Spinal cord (tissue), 10 donors: Measurements from ENCODE around the gene NF2. TPM values are rescaled to one million over a fixed set of nuclear protein-coding genes. Genes with fewer than 3 reads are reported as not detected.

Experiments
- DNase-seq, 6 donors: peaks; one replicate each; pipeline versions ENCODE4 v3.0.0 to v3.0.0-alpha.2; 2013 to 2015; ENCODE audit warnings: low spot score in 6 of 6, low read depth in 4 of 6
- H3K27ac ChIP-seq: one replicate; pipeline ENCODE4 v1.5.1; 2013; ENCODE audit warnings: low read depth, low read length, control low read depth
- H3K27me3 ChIP-seq: one replicate; pipeline ENCODE4 v1.6.1; 2013; ENCODE audit warnings: low read length; ENCODE audit not compliant: control insufficient read depth, insufficient read depth
- H3K36me3 ChIP-seq: one replicate; pipeline ENCODE4 v1.6.1; 2013; ENCODE audit warnings: low read length; ENCODE audit not compliant: control insufficient read depth, insufficient read depth
- H3K4me1 ChIP-seq: one replicate; pipeline ENCODE4 v1.6.1; 2013; ENCODE audit warnings: low read length; ENCODE audit not compliant: control insufficient read depth, insufficient read depth
- H3K4me3 ChIP-seq: one replicate; pipeline ENCODE4 v1.5.1; 2013; ENCODE audit warnings: low read depth, low read length, control low read depth
- H3K9me3 ChIP-seq: one replicate; pipeline ENCODE4 v1.6.1; 2013; ENCODE audit warnings: low read length; ENCODE audit not compliant: control insufficient read depth, insufficient read depth
- WGBS: methylation state at CpG from one replicate; pipeline ENCODE4 v1.1.5; 2013; ENCODE audit warnings: missing lambda C conversion rate; ENCODE audit not compliant: insufficient coverage; 5-methylcytosine and 5-hydroxymethylcytosine counted together
- polyA plus RNA-seq, 2 donors: library from polyadenylated mRNA; unstranded; fragments of 120-200 nt; gene quantifications; one replicate each; pipeline ENCODE4 v1.2.1, GENCODE V29; 2013; ENCODE audit not compliant: insufficient read length in 2 of 2
- total RNA-seq, 2 donors: library from RNA; depleted of rRNA in 1 of 2; stranded (reverse); fragments of 120-200 nt in 1 of 2; fragments of >200 nt in 1 of 2; gene quantifications; one replicate each; pipeline versions ENCODE4 v1.2.3 to v1.2.4, GENCODE V29; 2013 to 2014
- donor health status: healthy.

Gene NF2
- total and polyA plus RNA-seq, 4 donors, result 35.4 to 48.7 (median 39.6) TPM

GRCh38 chr22:29722587-29722986, 119.2 kb downstream of the NF2 start:
- Histone ChIP-seq H3K36me3 (peaks cover 11% of the 10 kb centered on the region), H3K4me3 (no peak overlapping the region), H3K27me3 (peaks cover 11% of the 10 kb centered on the region), H3K9me3 (no peaks in the 10 kb centered on the region), H3K27ac (no peak overlapping the region), H3K4me1 (peaks cover 62% of the 10 kb centered on the region)
- WGBS, result 50% methylated on average over 14 of the region's 16 CpGs
- no peak for DNase-seq

- no peak for DNase-seq
- Histone ChIP-seq H3K27me3 (peaks cover 11% of the 10 kb centered on the region), H3K9me3 (no peaks in the 10 kb centered on the region), H3K4me1 (peaks cover 62% of the 10 kb centered on the region), H3K4me3 (no peak overlapping the region), H3K27ac (no peak overlapping the region), H3K36me3 (peaks cover 13% of the 10 kb centered on the region)
- 97% methylated on average over 10 of the region's 10 CpGs for WGBS
These were observed 120.3 kb downstream of the NF2 start for GRCh38 chr22:29723766-29724165.

- Histone ChIP-seq H3K27me3 (peaks cover 2% of the 10 kb centered on the region), H3K4me3 (no peak overlapping the region), H3K9me3 (no peaks in the 10 kb centered on the region), H3K36me3 (peaks cover 23% of the 10 kb centered on the region), H3K27ac (no peak overlapping the region), H3K4me1 (peaks cover 53% of the 10 kb centered on the region)
- DNase-seq, result no peak
- 68% methylated on average over 3 of the region's 8 CpGs for WGBS
These were observed 121.4 kb downstream of the NF2 start for GRCh38 chr22:29724843-29725242.

GRCh38 chr22:29726106-29726505, 122.7 kb downstream of the NF2 start:
- no peak for DNase-seq
- Histone ChIP-seq H3K27ac (no peak overlapping the region), H3K27me3 (peaks cover 2% of the 10 kb centered on the region), H3K4me3 (no peak overlapping the region), H3K36me3 (peaks cover 36% of the 10 kb centered on the region), H3K4me1 (peaks cover 51% of the 10 kb centered on the region), H3K9me3 (no peaks in the 10 kb centered on the region)
- WGBS, result 74% methylated on average over 7 of the region's 7 CpGs

GRCh38 chr22:29726512-29727130, 123.2 kb downstream of the NF2 start:
- H3K27me3 ChIP-seq, result no peaks in the 10 kb centered on the region
- no peak overlapping the region for H3K27ac ChIP-seq
- 40% methylated on average over 10 of the region's 15 CpGs for WGBS

GRCh38 chr22:29727131-29727523, 123.7 kb downstream of the NF2 start:
- H3K27me3 ChIP-seq, result no peaks in the 10 kb centered on the region
- DNase-seq, result peak in 2 of 6 donors; percentile 57 to 69
- WGBS, result 6% methylated on average over 15 of the region's 17 CpGs
- no peak overlapping the region for H3K27ac ChIP-seq
- peaks cover 41% of the 10 kb centered on the region for H3K4me1 ChIP-seq
- peaks cover 41% of the 10 kb centered on the region for H3K36me3 ChIP-seq
- H3K4me3 ChIP-seq, result no peak overlapping the region
- H3K9me3 ChIP-seq, result no peaks in the 10 kb centered on the region

More at GRCh38 chr22:29726512-29727130, 123.2 kb downstream of the NF2 start:
- no peaks in the 10 kb centered on the region for H3K9me3 ChIP-seq
- no peak for DNase-seq
- peaks cover 40% of the 10 kb centered on the region for H3K36me3 ChIP-seq
- H3K4me3 ChIP-seq, result no peak overlapping the region
- H3K4me1 ChIP-seq, result peaks cover 46% of the 10 kb centered on the region

- H3K4me3 ChIP-seq, result no peak overlapping the region
- H3K9me3 ChIP-seq, result no peaks in the 10 kb centered on the region
- H3K27ac ChIP-seq, result no peak overlapping the region
- 93% methylated on average over 20 of the region's 20 CpGs for WGBS
- no peaks in the 10 kb centered on the region for H3K27me3 ChIP-seq
- H3K4me1 ChIP-seq, result peaks cover 39% of the 10 kb centered on the region
- no peak for DNase-seq
- H3K36me3 ChIP-seq, result peaks cover 47% of the 10 kb centered on the region
These were observed 125.7 kb downstream of the NF2 start for GRCh38 chr22:29729161-29729560.

GRCh38 chr22:29731058-29731850, 127.8 kb downstream of the NF2 start:
- no peak overlapping the region for H3K4me3 ChIP-seq
- no peaks in the 10 kb centered on the region for H3K9me3 ChIP-seq
- H3K27ac ChIP-seq, result no peak overlapping the region
- no peaks in the 10 kb centered on the region for H3K27me3 ChIP-seq
- H3K36me3 ChIP-seq, result peaks cover 67% of the 10 kb centered on the region
- H3K4me1 ChIP-seq, result peaks cover 35% of the 10 kb centered on the region
- no peak for DNase-seq
- 83% methylated on average over 11 of the region's 18 CpGs for WGBS

GRCh38 chr22:29732883-29733282, 129.4 kb downstream of the NF2 start:
- Histone ChIP-seq H3K4me3 (no peak overlapping the region), H3K27me3 (no peaks in the 10 kb centered on the region), H3K27ac (no peak overlapping the region), H3K9me3 (no peaks in the 10 kb centered on the region), H3K36me3 (peaks cover 76% of the 10 kb centered on the region), H3K4me1 (peaks cover 30% of the 10 kb centered on the region)
- no peak for DNase-seq
- WGBS, result 86% methylated on average over 3 of the region's 6 CpGs
